Measurements from ENCODE around the gene SUZ12. TPM values are rescaled to one million over a fixed set of nuclear protein-coding genes. Genes with fewer than 3 reads are reported as not detected.
"Not testable (repeated sequence)": the region's sequence is repeated elsewhere in the genome, so short reads cannot be mapped to it uniquely, and the experiment has no call there.

SUZ12 gene
- total RNA-seq, 2 experiments from 2014 or later, result 27.8 to 68.2 TPM

DNA sequence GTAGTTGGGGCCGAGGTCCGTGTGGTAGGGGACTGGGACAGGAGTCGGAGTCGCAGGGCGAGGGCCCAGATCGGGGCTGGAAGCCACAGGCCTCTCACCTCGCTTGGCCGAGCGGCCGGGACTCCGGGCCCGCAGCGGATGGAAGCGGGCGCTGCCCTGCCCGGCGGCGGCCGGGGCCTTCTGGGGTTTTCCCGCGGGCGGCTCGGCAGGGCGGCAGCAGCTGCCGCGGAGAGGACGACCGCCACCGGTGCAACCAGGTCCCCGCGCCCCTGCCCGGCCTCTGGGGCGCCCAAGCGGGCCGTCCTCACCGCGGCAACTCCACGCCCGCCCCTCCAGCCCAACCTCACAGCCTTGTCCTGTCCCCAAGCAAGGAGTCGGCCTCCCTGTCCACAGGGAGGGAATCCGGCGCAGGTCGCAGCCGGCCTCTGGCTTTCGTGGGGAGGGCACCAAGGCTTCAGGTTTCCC, 19.7 kb upstream of the SUZ12 start:
- intact Hi-C loops (cut with micrococcal nuclease; ENCODE audit: unreplicated experiment), result no loop called here
- Histone ChIP-seq H2AFZ (ENCODE audit: low read length) (no peak overlapping the region), H3K9me2 (ENCODE audit: insufficient read depth, low read length) (no peaks in the 10 kb centered on the region), H3K36me3 (ENCODE audit: insufficient read depth, low read length) (no peaks in the 10 kb centered on the region), H3K4me3 (ENCODE audit: low read depth, low read length, poor library complexity, severe bottlenecking) (no peak overlapping the region), H3K4me2 (ENCODE audit: low read length) (no peak overlapping the region), H3K79me2 (ENCODE audit: insufficient read depth, low read depth, low read length) (no peaks in the 10 kb centered on the region), H3K9me3 (ENCODE audit: low read length) (no peaks in the 10 kb centered on the region), H3K27ac (ENCODE audit: low read depth, low read length, poor library complexity, severe bottlenecking) (no peak overlapping the region), H3K4me1 (ENCODE audit: insufficient read depth, low read length, poor library complexity, severe bottlenecking) (peaks cover 22% of the 10 kb centered on the region), H4K20me1 (ENCODE audit: insufficient read depth, low read length) (no peaks in the 10 kb centered on the region)
- no peak for DNase-seq (ENCODE audit: low spot score)
- ChIA-PET CTCF (ENCODE audit: unreplicated experiment) (no interaction called here), POLR2A (no interaction called here)
- BruUV-seq (replicated peaks), result no TSS peak
- TF ChIP-seq CTCF (conservative IDR thresholded peaks at IDR 0.05; ENCODE audit: low read length), result no peak
- TF ChIP-seq EZH2phosphoT487 (IDR thresholded peaks at IDR 0.05; ENCODE audit: borderline replicate concordance, low read depth, low read length), result no peak

DNA sequence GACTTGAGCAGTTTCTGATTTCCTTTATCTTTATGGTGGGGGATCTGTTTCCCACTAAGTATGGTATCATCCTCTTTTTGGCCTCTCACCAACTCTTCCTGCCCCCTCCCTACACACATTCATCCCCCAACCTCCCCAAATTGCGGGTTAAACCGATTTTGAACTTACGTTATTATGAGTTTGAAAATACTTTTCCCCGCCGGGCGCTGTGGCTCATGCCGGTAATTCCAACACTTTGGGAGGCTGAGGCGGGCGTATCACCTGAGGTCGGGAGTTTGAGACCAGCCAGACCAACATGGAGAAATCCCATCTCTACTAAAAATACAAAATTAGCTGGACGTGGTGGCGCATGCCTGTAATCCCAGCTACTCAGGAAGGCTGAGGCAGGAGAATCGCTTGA, 19.1 kb upstream of the SUZ12 start:
- CTCF ChIA-PET (ENCODE audit: unreplicated experiment); H3K4me3 ChIP-seq (ENCODE audit: low read depth, low read length, poor library complexity, severe bottlenecking); H3K4me2 ChIP-seq (ENCODE audit: low read length); H3K79me2 ChIP-seq (ENCODE audit: insufficient read depth, low read depth, low read length); BruUV-seq (replicated peaks); H3K9me3 ChIP-seq (ENCODE audit: low read length); H3K36me3 ChIP-seq (ENCODE audit: insufficient read depth, low read length); H3K27ac ChIP-seq (ENCODE audit: low read depth, low read length, poor library complexity, severe bottlenecking); POLR2A ChIA-PET; H3K9me2 ChIP-seq (ENCODE audit: insufficient read depth, low read length); H4K20me1 ChIP-seq (ENCODE audit: insufficient read depth, low read length); H2AFZ ChIP-seq (ENCODE audit: low read length); intact Hi-C loops (cut with micrococcal nuclease; ENCODE audit: unreplicated experiment); DNase-seq (ENCODE audit: low spot score): not testable (repeated sequence)
- H3K4me1 ChIP-seq (ENCODE audit: insufficient read depth, low read length, poor library complexity, severe bottlenecking), result peaks cover 16% of the 10 kb centered on the region

DNA sequence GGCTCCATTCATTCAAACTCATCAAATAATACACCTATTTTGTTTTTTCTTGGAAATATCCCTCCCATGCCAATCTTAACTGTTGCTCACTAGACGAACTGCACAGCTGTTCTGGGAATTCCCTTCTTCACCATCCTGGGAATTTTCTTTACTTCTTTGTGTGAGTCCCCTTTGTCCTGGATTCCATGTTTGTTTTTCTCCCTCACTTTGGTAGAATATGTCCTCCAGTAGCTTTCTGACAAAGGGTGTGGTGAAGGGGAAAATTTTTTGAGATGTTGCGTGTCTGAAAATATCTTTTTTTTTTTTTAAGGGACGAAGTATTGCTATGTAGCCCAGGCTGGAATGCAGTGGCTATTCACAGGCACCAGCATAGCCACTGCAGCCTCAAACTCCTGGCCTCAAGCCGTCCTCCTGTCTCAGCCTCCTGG, 18.1 kb upstream of the SUZ12 start:
- Histone ChIP-seq H3K9me2 (ENCODE audit: insufficient read depth, low read length) (no peaks in the 10 kb centered on the region), H3K4me2 (ENCODE audit: low read length) (no peak overlapping the region), H3K36me3 (ENCODE audit: insufficient read depth, low read length) (no peaks in the 10 kb centered on the region), H3K9me3 (ENCODE audit: low read length) (no peaks in the 10 kb centered on the region), H3K4me3 (ENCODE audit: low read depth, low read length, poor library complexity, severe bottlenecking) (no peak overlapping the region), H2AFZ (ENCODE audit: low read length) (no peak overlapping the region), H3K27ac (ENCODE audit: low read depth, low read length, poor library complexity, severe bottlenecking) (no peak overlapping the region), H3K79me2 (ENCODE audit: insufficient read depth, low read depth, low read length) (no peaks in the 10 kb centered on the region), H3K4me1 (ENCODE audit: insufficient read depth, low read length, poor library complexity, severe bottlenecking) (peaks cover 8% of the 10 kb centered on the region), H4K20me1 (ENCODE audit: insufficient read depth, low read length) (no peaks in the 10 kb centered on the region)
- CTCF ChIA-PET (ENCODE audit: unreplicated experiment), result no interaction called here
- POLR2A ChIA-PET, result interaction anchor here (0.7 kb wide), 1 partner anchor 1011 kb away, joined by 3 read pairs; no protein-coding TSS in a partner anchor
- no peak for TF ChIP-seq CTCF (conservative IDR thresholded peaks at IDR 0.05; ENCODE audit: low read length)
- TF ChIP-seq EZH2phosphoT487 (IDR thresholded peaks at IDR 0.05; ENCODE audit: borderline replicate concordance, low read depth, low read length), result no peak
- BruUV-seq (replicated peaks), result no TSS peak
- intact Hi-C loops (cut with micrococcal nuclease; ENCODE audit: unreplicated experiment), result no loop called here
- no peak for DNase-seq (ENCODE audit: low spot score)

Measured in OCI-LY7 (cell line).